Mesangial cell (primary cell): Measurements from ENCODE around the gene PNMA6E. TPM values are rescaled to one million over a fixed set of nuclear protein-coding genes. Genes with fewer than 3 reads are reported as not detected.

ENCODE experiments used
- total RNA-seq: library from RNA; depleted of rRNA; stranded (reverse); fragments of >200 nt; gene quantifications from 2 replicates; pipeline ENCODE4 v1.2.3, GENCODE V29; 2015

PNMA6E gene
- total RNA-seq: not detected in 2 replicates

GRCh38 chrX:153401133-153401764 lies at the start of gene PNMA6E:
Gene PNMA6E, minus strand, starts transcription at chrX:153401350. Its CDS starts 2,501 bp downstream, at chrX:153398849.

GRCh38 chrX:153445856-153446635 lies 44.9 kb upstream of the PNMA6E start, which contains the start of gene TREX2:
Gene TREX2, minus strand, starts transcription at chrX:153446056. Its CDS starts 626 bp downstream, at chrX:153445430.

GRCh38 chrX:153411255-153411987 lies 10.3 kb upstream of the PNMA6E start, which contains the start of gene ZFP92:
Gene ZFP92, plus strand, starts transcription at chrX:153411472. Its CDS starts 6,851 bp downstream, at chrX:153418323.

Other genes with a start within 250 kb of the PNMA6E start
- gene MAGEA1, start 222.1 kb downstream of the PNMA6E start, total RNA-seq: not detected in 2 replicates
- not detected in 2 replicates for gene PNMA6F, start 79.6 kb downstream of the PNMA6E start, total RNA-seq
- gene ZNF275, start 67.2 kb downstream of the PNMA6E start, total RNA-seq: 5.9 and 10.1 TPM in 2 replicates
- gene ZFP92, start 10.1 kb upstream of the PNMA6E start, total RNA-seq: 0.49 and 0.89 TPM in 2 replicates
- gene TREX2, start 44.7 kb upstream of the PNMA6E start, total RNA-seq: 0.13 and 0.98 TPM in 2 replicates
- gene HAUS7, start 69.2 kb upstream of the PNMA6E start, total RNA-seq: 17.1 and 48.6 TPM in 2 replicates
- 17.4 and 86.5 TPM in 2 replicates for gene BGN, start 93.6 kb upstream of the PNMA6E start, total RNA-seq
- gene ATP2B3, start 116.3 kb upstream of the PNMA6E start, total RNA-seq: under 0.01 TPM in 1 of 2 replicates, not detected in the other
- 33.3 and 50.8 TPM in 2 replicates for gene CCNQ, start 197.8 kb upstream of the PNMA6E start, total RNA-seq
- gene DUSP9, start 245.9 kb upstream of the PNMA6E start, total RNA-seq: 0.13 and 1.3 TPM in 2 replicates